Endothelial cell of umbilical vein (primary cell): ENCODE results near the gene PLB1. TPM values are rescaled to one million over a fixed set of nuclear protein-coding genes. Genes with fewer than 3 reads are reported as not detected.

Experiments used
- BruUV-seq: library from RNA; stranded (reverse); fragments of 400-500 nt; replicated peaks from 2 replicates; lab custom pipeline; 2021; lab: Mats Ljungman, UMichigan
- CTCF ChIA-PET: fragments of 300-600, 350-600 bp; sonication (Branson Sonifier 250); formaldehyde crosslinking; loops from one replicate; lab custom pipeline; 2021; ENCODE audit warnings: antibody characterized with exemption, inconsistent platforms; lab: Charles Lee
- POLR2A ChIA-PET: fragments of 300-600, 350-600 bp; sonication (Branson Sonifier 250); formaldehyde crosslinking; loops from one replicate; lab custom pipeline; 2021; ENCODE audit warnings: antibody characterized with exemption, inconsistent platforms; lab: Charles Lee
- DNase-seq: peaks from one replicate; pipeline ENCODE4 v3.0.0-alpha.2; 2011; ENCODE audit warnings: low read depth, low spot score
- FAIRE-seq: peaks from 2 replicates; lab custom pipeline; 2011; peaks lifted over from hg19 to GRCh38; lab: Jason Lieb, UNC
- H2AFZ ChIP-seq: 2 replicates; pipeline ENCODE4 v1.6.0; 2012; ENCODE audit warnings: low read depth, low read length, control low read depth, inconsistent platforms
- H3K27ac ChIP-seq: 2 replicates; pipeline ENCODE4 v1.5.1; 2011; ENCODE audit warnings: low read depth, mild to moderate bottlenecking, control low read depth, low read length, moderate library complexity; ENCODE audit not compliant: insufficient read depth
- H3K27me3 ChIP-seq, 2 experiments: 2 replicates each; pipeline versions ENCODE4 v1.6.0 to v1.6.1; 2011; ENCODE audit warnings: low read length in 2 of 2, mixed read lengths in 1 of 2; ENCODE audit not compliant: control insufficient read depth in 2 of 2, insufficient read depth in 2 of 2
- H3K36me3 ChIP-seq, 2 experiments: 2 replicates in 1 of 2; 3 replicates in 1 of 2; pipeline ENCODE4 v1.5.1; 2011; ENCODE audit warnings: low read length in 2 of 2, mild to moderate bottlenecking in 1 of 2, moderate library complexity in 1 of 2; ENCODE audit not compliant: control insufficient read depth in 2 of 2, insufficient read depth in 2 of 2; ENCODE audit errors: extremely low read depth in 1 of 2
- H3K4me1 ChIP-seq: 3 replicates; pipeline ENCODE4 v1.5.1; 2011; ENCODE audit warnings: mild to moderate bottlenecking, low read length; ENCODE audit not compliant: control insufficient read depth, insufficient read depth; ENCODE audit errors: extremely low read depth
- H3K4me2 ChIP-seq: 2 replicates; pipeline ENCODE4 v1.6.1; 2011; ENCODE audit warnings: low read length, control low read depth, mixed read lengths; ENCODE audit not compliant: insufficient read depth
- H3K4me3 ChIP-seq, 3 experiments: fragments of 200-600 bp in 1 of 3; sonication (generic), shearing (Covaris generic) in 1 of 3; replicated peaks in 1 of 3; 2 replicates each; pipeline ENCODE4 v1.5.1; 2011 to 2016; ENCODE audit warnings: control low read depth in 3 of 3, low read length in 3 of 3, mild to moderate bottlenecking in 2 of 3, inconsistent platforms in 1 of 3, low read depth in 1 of 3, moderate library complexity in 1 of 3; ENCODE audit not compliant: insufficient read depth in 1 of 3
- H3K79me2 ChIP-seq: 2 replicates; pipeline ENCODE4 v1.6.0; 2012; ENCODE audit warnings: low read length, inconsistent platforms; ENCODE audit not compliant: control insufficient read depth, insufficient read depth
- H3K9ac ChIP-seq: replicated peaks from 2 replicates; pipeline ENCODE3; 2011; ENCODE audit warnings: low read length, control low read depth; ENCODE audit not compliant: insufficient read depth; ENCODE audit errors: extremely low read depth
- H3K9me1 ChIP-seq: replicated peaks from 3 replicates; pipeline ENCODE4 v1.6.0; 2011; ENCODE audit warnings: mild to moderate bottlenecking, low read length; ENCODE audit not compliant: control insufficient read depth, insufficient read depth; ENCODE audit errors: extremely low read depth
- H3K9me3 ChIP-seq: replicated peaks from 2 replicates; pipeline ENCODE4 v1.5.1; 2012; ENCODE audit warnings: low read length, inconsistent platforms; ENCODE audit not compliant: control insufficient read depth, insufficient read depth
- H4K20me1 ChIP-seq: replicated peaks from 2 replicates; pipeline ENCODE3; 2011; ENCODE audit warnings: mild to moderate bottlenecking, low read length; ENCODE audit not compliant: control insufficient read depth, insufficient read depth; ENCODE audit errors: extremely low read depth
- EZH2 ChIP-seq: IDR thresholded peaks from 2 replicates; pipeline ENCODE4 v1.6.1; 2012; ENCODE audit warnings: borderline replicate concordance, low read depth, mild to moderate bottlenecking, moderate library complexity, low read length, inconsistent platforms; ENCODE audit not compliant: severe bottlenecking
- FOS ChIP-seq: IDR thresholded peaks from 2 replicates; pipeline ENCODE4 v1.6.1; 2011; ENCODE audit warnings: mild to moderate bottlenecking, low read length, moderate library complexity, borderline replicate concordance; ENCODE audit not compliant: insufficient read depth
- GATA2 ChIP-seq: IDR thresholded peaks from 2 replicates; pipeline ENCODE4 v1.7.0; 2011; ENCODE audit warnings: low read depth, mild to moderate bottlenecking, moderate library complexity, mixed read lengths, low read length; ENCODE audit not compliant: insufficient read length, insufficient read depth
- JUN ChIP-seq: IDR thresholded peaks from 2 replicates; pipeline ENCODE4 v1.6.1; 2011; ENCODE audit warnings: borderline replicate concordance, low read depth; ENCODE audit not compliant: insufficient read length, insufficient read depth
- MYC ChIP-seq: IDR thresholded peaks from one replicate; pipeline ENCODE4 v1.6.1; 2011; ENCODE audit warnings: mild to moderate bottlenecking, low read depth, low read length
- POLR2A ChIP-seq: IDR thresholded peaks from 2 replicates; pipeline ENCODE4 v1.6.1; 2012; ENCODE audit warnings: low read depth, mild to moderate bottlenecking, control low read depth, low read length
- POLR2AphosphoS5 ChIP-seq: IDR thresholded peaks from 2 replicates; pipeline ENCODE4 v1.6.1; 2012; ENCODE audit warnings: low read depth, mild to moderate bottlenecking, control low read depth, low read length, moderate library complexity; ENCODE audit not compliant: insufficient read depth
- dilution Hi-C: fragments of 300-500 bp; cut with MboI; formaldehyde crosslinking; loops from one replicate; pipeline ENCODE4 v1.15.0; 2019; ENCODE audit warnings: low sequenced_read_pairs; ENCODE audit not compliant: extremely low pct_ligation_motif_present
- intact Hi-C: fragments of 100-400 bp; cut with micrococcal nuclease; formaldehyde crosslinking; loops from one replicate; pipeline ENCODE4 v1.10.0; 2022
- polyA plus RNA-seq, 4 experiments: library from polyadenylated mRNA; depleted of rRNA in 3 of 4; stranded (reverse) in 3 of 4; unstranded in 1 of 4; fragments of >200 nt; gene quantifications; 2 replicates each; pipeline versions ENCODE4 v1.2.1 to v1.2.3, GENCODE V29; 2011 to 2012; ENCODE audit warnings: missing spikeins in 1 of 4
- total RNA-seq: library from RNA; stranded (reverse); gene quantifications from 2 replicates; pipeline ENCODE4 v1.2.3, GENCODE V29; 2021
- TF ChIP-seq, protein P1 (sequence below): IDR thresholded peaks from 2 replicates; pipeline ENCODE4 v1.6.1; 2011; ENCODE audit not compliant: insufficient read depth, insufficient read length
- TF ChIP-seq, protein P2 (sequence below), 2 donors: IDR thresholded peaks; 1 replicate in 1 of 2; 2 replicates in 1 of 2; pipeline ENCODE4 v1.5.1; 2011; ENCODE audit warnings: low read length in 2 of 2, mild to moderate bottlenecking in 2 of 2, moderate library complexity in 2 of 2, control low read depth in 1 of 2, inconsistent platforms in 1 of 2, low read depth in 1 of 2; ENCODE audit not compliant: insufficient read depth in 1 of 2; ENCODE audit errors: extremely low read depth in 1 of 2

PLB1 gene
- total and polyA plus RNA-seq, 2 donors (not counting 3 experiments of a cell fraction or from before 2014, with no cell fraction given) = 0.75 to 0.80 TPM

DNA sequence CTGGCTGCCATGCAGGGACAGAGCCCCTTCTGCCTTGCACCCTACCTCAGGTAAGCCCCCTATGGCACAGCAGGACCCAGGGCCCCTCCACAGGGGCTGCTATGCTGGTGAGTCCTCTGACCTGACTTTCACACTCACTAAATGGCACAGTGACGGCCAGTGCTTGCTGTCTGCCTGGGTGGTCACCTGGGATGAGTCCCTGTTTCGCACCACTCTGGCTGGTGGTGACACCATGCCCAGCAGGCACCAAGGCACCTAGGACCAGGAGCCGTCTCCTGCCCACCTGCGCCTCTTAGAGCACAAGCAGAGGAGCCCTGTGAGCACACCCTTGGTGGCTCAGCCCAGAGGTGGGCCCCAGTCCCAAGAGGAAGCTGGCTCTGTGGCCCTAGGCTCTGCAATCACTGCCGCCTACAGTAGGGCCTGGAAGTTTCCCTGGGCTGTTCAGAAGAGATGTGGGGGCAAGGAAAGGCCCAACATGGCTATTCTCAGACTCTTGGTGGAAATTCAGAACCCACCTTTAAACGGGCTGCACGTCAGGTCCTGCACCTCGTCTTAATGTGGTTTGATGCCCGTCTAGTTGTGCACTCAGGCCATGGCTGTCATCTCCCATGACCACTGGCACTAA, 96.0 kb downstream of the PLB1 start:
- ChIA-PET POLR2A (no interaction called here), CTCF (interaction anchor here (1.0 to 5.8 kb wide), 5 partner anchors 12 to 162 kb away, joined by 3 to 153 read pairs (median 5); partner anchors contain the start of gene PPP1CB)
- H3K36me3 ChIP-seq = no peaks in the 10 kb centered on the region
- H2AFZ ChIP-seq = no peak overlapping the region
- peaks cover 18% of the 10 kb centered on the region for H3K4me1 ChIP-seq
- no peaks in the 10 kb centered on the region for H3K9me3 ChIP-seq
- intact Hi-C loops = loop anchor here (5.0 kb wide), 1 partner anchor 220 kb away; the partner anchor contains the start of gene SPDYA
- DNase-seq (no peak), FAIRE-seq (no peak)
- no peak overlapping the region for H3K9ac ChIP-seq
- TF ChIP-seq, protein P1, sequence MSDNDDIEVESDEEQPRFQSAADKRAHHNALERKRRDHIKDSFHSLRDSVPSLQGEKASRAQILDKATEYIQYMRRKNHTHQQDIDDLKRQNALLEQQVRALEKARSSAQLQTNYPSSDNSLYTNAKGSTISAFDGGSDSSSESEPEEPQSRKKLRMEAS = no peak
- no peak for TF ChIP-seq MYC
- TF ChIP-seq GATA2 = no peak
- no peak for TF ChIP-seq FOS
- TF ChIP-seq EZH2 = no peak
- TF ChIP-seq POLR2A = no peak
- TF ChIP-seq POLR2AphosphoS5 = no peak
- no peak for TF ChIP-seq JUN
- TF ChIP-seq, protein P2, sequence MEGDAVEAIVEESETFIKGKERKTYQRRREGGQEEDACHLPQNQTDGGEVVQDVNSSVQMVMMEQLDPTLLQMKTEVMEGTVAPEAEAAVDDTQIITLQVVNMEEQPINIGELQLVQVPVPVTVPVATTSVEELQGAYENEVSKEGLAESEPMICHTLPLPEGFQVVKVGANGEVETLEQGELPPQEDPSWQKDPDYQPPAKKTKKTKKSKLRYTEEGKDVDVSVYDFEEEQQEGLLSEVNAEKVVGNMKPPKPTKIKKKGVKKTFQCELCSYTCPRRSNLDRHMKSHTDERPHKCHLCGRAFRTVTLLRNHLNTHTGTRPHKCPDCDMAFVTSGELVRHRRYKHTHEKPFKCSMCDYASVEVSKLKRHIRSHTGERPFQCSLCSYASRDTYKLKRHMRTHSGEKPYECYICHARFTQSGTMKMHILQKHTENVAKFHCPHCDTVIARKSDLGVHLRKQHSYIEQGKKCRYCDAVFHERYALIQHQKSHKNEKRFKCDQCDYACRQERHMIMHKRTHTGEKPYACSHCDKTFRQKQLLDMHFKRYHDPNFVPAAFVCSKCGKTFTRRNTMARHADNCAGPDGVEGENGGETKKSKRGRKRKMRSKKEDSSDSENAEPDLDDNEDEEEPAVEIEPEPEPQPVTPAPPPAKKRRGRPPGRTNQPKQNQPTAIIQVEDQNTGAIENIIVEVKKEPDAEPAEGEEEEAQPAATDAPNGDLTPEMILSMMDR (IDR thresholded peaks at IDR 0.05; ENCODE audit: extremely low read depth in 1 of 2, insufficient read depth in 1 of 2, low read depth in 1 of 2, low read length in 2 of 2) = no peak
- H3K27ac ChIP-seq = no peak overlapping the region
- no peaks in the 10 kb centered on the region for H4K20me1 ChIP-seq
- H3K27me3 ChIP-seq = no peaks in the 10 kb centered on the region
- dilution Hi-C loops = no loop called here
- no peaks in the 10 kb centered on the region for H3K79me2 ChIP-seq
- H3K4me2 ChIP-seq = no peak overlapping the region
- H3K4me3 ChIP-seq = no peak overlapping the region
- H3K9me1 ChIP-seq = no peaks in the 10 kb centered on the region
- no TSS peak for BruUV-seq
